ENCODE measurements around the gene GBX2.

DNA sequence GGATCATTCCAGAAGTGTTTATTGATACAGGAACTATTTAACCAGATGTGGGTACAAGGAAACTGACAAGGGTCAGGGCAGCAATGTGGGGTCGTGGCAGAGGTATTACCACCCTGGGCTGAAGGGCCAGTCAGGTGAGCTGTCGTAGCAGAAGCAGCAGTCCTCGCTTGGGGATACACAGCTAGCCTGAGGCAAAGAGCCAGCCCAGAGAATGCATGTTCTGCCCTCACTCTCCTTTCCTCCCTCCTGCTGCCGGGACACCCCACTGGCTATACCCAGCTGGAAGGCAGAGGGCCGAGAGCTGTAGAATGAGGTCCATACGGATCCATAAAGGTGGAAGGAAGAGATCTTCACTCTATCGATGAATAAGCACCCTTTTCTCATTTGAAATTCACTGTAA, 32.2 kb upstream of the GBX2 start:
- TF ChIP-seq, protein P1, sequence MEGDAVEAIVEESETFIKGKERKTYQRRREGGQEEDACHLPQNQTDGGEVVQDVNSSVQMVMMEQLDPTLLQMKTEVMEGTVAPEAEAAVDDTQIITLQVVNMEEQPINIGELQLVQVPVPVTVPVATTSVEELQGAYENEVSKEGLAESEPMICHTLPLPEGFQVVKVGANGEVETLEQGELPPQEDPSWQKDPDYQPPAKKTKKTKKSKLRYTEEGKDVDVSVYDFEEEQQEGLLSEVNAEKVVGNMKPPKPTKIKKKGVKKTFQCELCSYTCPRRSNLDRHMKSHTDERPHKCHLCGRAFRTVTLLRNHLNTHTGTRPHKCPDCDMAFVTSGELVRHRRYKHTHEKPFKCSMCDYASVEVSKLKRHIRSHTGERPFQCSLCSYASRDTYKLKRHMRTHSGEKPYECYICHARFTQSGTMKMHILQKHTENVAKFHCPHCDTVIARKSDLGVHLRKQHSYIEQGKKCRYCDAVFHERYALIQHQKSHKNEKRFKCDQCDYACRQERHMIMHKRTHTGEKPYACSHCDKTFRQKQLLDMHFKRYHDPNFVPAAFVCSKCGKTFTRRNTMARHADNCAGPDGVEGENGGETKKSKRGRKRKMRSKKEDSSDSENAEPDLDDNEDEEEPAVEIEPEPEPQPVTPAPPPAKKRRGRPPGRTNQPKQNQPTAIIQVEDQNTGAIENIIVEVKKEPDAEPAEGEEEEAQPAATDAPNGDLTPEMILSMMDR (IDR thresholded peaks at IDR 0.05; ENCODE audit: insufficient read depth, low read length) = no peak
- TF ChIP-seq POLR2AphosphoS5 (IDR thresholded peaks at IDR 0.05; ENCODE audit: low read depth) = no peak
- TF ChIP-seq GABPA (IDR thresholded peaks at IDR 0.05; ENCODE audit: low read depth) = no peak
